Breast epithelium (tissue), 3 donors: ENCODE measurements around the gene SKAP2.

Experiments used
- POLR2AphosphoS5 ChIP-seq, 3 donors: sonication (generic); formaldehyde crosslinking; IDR thresholded peaks; one replicate each; pipeline ENCODE4 v1.6.1; 2017; ENCODE audit warnings: antibody characterized with exemption in 3 of 3
- TF ChIP-seq, protein P1 (sequence below), 3 donors: fragments of 450-650 bp; IDR thresholded peaks; one replicate each; pipeline ENCODE4 v1.5.1; 2016 to 2017; ENCODE audit warnings: antibody characterized with exemption in 3 of 3, mild to moderate bottlenecking in 3 of 3, moderate library complexity in 3 of 3

DNA sequence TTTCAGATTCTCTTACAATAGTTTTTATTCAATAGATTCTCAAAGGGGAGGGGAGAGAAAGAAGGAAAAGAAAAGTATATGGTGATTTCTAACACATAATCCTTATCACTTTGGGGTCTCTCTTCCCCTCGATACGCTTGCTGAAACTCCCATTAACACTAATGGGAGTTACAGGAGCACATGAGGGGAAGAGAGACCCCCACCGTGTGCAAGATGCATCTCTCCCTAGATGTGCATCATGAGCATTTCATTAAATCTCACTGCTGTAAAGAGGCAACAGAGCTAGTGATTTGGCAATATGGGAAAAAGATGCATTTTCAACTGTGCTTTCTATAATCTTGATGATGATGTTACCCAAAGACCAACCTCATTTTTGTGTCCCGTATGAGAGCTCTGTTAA is 177.4 kb downstream of the SKAP2 start:
- TF ChIP-seq, protein P1, sequence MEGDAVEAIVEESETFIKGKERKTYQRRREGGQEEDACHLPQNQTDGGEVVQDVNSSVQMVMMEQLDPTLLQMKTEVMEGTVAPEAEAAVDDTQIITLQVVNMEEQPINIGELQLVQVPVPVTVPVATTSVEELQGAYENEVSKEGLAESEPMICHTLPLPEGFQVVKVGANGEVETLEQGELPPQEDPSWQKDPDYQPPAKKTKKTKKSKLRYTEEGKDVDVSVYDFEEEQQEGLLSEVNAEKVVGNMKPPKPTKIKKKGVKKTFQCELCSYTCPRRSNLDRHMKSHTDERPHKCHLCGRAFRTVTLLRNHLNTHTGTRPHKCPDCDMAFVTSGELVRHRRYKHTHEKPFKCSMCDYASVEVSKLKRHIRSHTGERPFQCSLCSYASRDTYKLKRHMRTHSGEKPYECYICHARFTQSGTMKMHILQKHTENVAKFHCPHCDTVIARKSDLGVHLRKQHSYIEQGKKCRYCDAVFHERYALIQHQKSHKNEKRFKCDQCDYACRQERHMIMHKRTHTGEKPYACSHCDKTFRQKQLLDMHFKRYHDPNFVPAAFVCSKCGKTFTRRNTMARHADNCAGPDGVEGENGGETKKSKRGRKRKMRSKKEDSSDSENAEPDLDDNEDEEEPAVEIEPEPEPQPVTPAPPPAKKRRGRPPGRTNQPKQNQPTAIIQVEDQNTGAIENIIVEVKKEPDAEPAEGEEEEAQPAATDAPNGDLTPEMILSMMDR (IDR thresholded peaks at IDR 0.05): no peak
- TF ChIP-seq POLR2AphosphoS5 (IDR thresholded peaks at IDR 0.05): no peak
